ENCODE results near the gene OGDH. TPM values are rescaled to one million over a fixed set of nuclear protein-coding genes. Genes with fewer than 3 reads are reported as not detected.
"Not testable (repeated sequence)": the region's sequence is repeated elsewhere in the genome, so short reads cannot be mapped to it uniquely, and the experiment has no call there.

Gene OGDH
- total RNA-seq, 1 donor from 2014 or later: 102 TPM

DNA sequence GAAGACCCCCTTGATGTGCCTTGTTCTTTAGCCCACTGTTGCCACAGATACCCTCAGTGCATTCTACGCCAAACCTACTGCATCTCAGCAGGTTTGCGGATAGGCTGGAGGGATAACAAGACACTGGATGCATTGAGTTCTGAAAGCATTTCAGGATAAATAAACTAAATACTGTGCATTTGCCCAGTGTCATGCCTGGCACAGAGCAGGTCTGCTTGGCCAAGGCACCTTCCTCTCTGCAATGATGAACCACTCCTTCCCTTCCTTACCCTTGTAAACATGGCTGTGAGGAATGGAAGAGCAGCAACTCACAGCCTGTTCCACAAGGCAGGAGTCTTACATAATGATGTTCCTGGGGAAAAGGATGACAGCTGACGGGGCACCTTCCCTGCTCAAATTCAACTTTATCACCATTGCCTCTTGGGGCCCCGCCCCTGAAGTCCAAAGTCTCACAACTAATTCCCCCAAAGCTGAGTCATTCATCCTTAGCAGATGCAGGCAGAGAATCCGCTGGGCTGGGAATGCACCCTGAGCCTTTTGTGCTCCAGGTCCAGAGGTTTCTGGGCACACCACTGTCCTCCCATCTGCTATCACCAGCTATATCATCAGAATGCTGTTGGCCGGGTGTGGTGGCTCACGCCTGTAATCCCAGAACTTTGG is 44.3 kb upstream of the OGDH start:
- TF ChIP-seq, protein P1, sequence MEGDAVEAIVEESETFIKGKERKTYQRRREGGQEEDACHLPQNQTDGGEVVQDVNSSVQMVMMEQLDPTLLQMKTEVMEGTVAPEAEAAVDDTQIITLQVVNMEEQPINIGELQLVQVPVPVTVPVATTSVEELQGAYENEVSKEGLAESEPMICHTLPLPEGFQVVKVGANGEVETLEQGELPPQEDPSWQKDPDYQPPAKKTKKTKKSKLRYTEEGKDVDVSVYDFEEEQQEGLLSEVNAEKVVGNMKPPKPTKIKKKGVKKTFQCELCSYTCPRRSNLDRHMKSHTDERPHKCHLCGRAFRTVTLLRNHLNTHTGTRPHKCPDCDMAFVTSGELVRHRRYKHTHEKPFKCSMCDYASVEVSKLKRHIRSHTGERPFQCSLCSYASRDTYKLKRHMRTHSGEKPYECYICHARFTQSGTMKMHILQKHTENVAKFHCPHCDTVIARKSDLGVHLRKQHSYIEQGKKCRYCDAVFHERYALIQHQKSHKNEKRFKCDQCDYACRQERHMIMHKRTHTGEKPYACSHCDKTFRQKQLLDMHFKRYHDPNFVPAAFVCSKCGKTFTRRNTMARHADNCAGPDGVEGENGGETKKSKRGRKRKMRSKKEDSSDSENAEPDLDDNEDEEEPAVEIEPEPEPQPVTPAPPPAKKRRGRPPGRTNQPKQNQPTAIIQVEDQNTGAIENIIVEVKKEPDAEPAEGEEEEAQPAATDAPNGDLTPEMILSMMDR (IDR thresholded peaks at IDR 0.05; ENCODE audit: partially characterized antibody, unreplicated experiment): no peak
- H3K9me3 Mint-ChIP-seq (ENCODE audit: unreplicated experiment): peaks cover 2% of the 10 kb centered on the region
- no peak overlapping the region for H3K4me3 Mint-ChIP-seq (ENCODE audit: unreplicated experiment)
- no peak overlapping the region for H3K27ac Mint-ChIP-seq (ENCODE audit: unreplicated experiment)
- peaks cover 17% of the 10 kb centered on the region for H3K4me1 Mint-ChIP-seq (ENCODE audit: low read depth, unreplicated experiment)
- no peaks in the 10 kb centered on the region for H3K36me3 Mint-ChIP-seq (ENCODE audit: unreplicated experiment)
- DNase-seq: no peak
- peaks cover 2% of the 10 kb centered on the region for H3K27me3 Mint-ChIP-seq (ENCODE audit: unreplicated experiment)

DNA sequence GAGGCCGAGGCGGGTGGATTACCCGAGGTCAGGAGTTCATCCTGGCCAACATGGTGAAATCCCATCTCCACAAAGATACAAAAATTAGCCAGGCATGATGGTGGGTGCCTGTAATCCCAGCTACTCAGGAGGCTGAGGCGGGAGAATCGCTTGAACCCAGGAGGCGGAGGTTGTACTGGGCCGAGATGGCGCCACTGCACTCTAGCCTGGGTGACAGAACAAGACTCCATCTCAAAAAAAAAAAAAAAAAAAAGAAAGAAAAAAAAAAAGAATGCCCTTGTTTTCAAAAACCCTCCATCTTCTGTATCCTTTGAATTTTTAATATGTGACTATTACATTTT is 43.8 kb upstream of the OGDH start:
- not testable (repeated sequence) for H3K27ac Mint-ChIP-seq (ENCODE audit: unreplicated experiment); H3K4me3 Mint-ChIP-seq (ENCODE audit: unreplicated experiment); H3K27me3 Mint-ChIP-seq (ENCODE audit: unreplicated experiment); H3K36me3 Mint-ChIP-seq (ENCODE audit: unreplicated experiment); H3K9me3 Mint-ChIP-seq (ENCODE audit: unreplicated experiment); DNase-seq
- H3K4me1 Mint-ChIP-seq (ENCODE audit: low read depth, unreplicated experiment): peaks cover 15% of the 10 kb centered on the region

DNA sequence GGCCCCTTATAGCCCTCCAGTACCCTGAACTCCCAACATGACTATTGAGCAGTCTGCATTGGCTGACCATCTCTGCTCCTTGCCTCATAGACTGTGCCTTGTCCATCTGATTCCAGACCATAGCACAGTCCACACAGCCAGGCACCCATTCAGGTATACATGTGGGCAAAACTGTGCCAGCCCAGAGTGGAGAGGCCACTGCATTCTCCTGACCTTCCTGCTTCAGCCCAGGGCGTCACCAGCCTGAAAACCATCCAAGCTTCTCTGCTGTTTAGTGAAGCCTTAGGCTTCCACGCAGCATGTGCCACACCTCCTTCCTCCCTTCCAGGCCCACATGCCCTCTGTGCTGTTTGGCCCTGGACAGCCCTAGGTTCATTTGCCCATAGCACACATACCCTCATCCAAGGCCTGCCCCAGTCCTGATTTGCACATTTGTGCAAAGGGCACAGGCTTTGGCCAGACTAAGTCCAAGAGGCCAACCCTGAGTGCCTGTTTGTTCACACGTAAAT is 43.2 kb upstream of the OGDH start:
- H3K36me3 Mint-ChIP-seq (ENCODE audit: unreplicated experiment): no peaks in the 10 kb centered on the region
- TF ChIP-seq, protein P1 (IDR thresholded peaks at IDR 0.05; ENCODE audit: partially characterized antibody, unreplicated experiment): no peak
- no peak overlapping the region for H3K4me3 Mint-ChIP-seq (ENCODE audit: unreplicated experiment)
- peaks cover 2% of the 10 kb centered on the region for H3K27me3 Mint-ChIP-seq (ENCODE audit: unreplicated experiment)
- no peak overlapping the region for H3K27ac Mint-ChIP-seq (ENCODE audit: unreplicated experiment)
- peaks cover 15% of the 10 kb centered on the region for H3K4me1 Mint-ChIP-seq (ENCODE audit: low read depth, unreplicated experiment)
- peaks cover 2% of the 10 kb centered on the region for H3K9me3 Mint-ChIP-seq (ENCODE audit: unreplicated experiment)
- DNase-seq: no peak

DNA sequence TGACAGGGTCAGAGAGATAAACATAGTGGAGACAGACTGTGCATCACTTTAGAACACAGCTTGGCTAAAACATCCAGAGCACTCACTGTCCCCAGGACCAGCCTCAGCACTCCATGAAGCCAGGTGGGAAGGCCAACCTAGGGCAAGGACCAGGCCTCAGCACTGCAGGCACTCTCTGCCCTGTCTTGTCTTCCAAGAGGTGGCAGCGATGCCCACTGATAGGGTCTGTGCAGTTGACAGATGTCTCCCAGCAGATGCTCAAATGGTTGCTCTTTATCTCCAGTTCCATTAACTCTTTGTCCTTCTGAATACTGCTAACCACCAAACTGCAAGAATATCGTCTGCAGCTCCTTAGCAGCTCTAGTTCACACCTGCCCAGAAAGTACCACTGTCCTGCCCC is 41.8 kb upstream of the OGDH start:
- H3K9me3 Mint-ChIP-seq (ENCODE audit: unreplicated experiment): peaks cover 2% of the 10 kb centered on the region

DNA sequence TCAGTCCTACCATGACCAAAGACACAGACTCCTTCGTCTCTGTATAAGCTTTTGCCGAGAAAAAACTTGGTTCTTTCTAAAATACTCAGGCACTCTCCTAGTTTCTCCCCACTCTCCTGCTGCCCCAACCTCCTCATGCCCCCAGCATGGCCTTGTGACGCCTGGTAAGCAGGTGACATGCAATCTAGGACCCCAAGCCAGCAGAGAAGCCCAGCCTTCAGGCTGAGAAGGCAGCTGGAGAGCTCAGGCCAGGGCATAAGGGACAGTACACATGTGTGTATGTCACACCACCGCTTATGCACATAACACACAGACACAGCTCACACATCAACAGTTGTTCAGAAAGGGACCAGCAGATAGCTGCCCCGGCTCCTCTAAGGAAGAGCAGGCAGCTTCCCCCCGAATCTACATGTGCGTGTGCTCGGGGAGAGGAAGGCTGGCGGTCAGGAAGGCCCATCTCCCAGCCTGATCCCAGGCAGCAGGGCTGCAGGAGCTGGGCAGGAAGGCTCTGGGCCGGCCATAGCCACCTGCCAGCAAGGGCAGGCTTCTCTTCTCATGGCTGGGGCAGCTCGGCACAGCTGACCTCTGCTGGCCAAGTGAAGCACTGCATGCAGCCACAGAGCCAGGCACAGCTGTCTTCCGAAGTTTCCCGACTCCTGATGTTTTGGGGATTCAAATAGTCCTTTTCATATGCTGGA is 41.2 kb upstream of the OGDH start:
- DNase-seq: peak; percentile 85
- H3K36me3 Mint-ChIP-seq (ENCODE audit: unreplicated experiment): peaks cover 8% of the 10 kb centered on the region
- H3K27ac Mint-ChIP-seq (ENCODE audit: unreplicated experiment): peak overlapping the region; percentile 90
- peaks cover 2% of the 10 kb centered on the region for H3K27me3 Mint-ChIP-seq (ENCODE audit: unreplicated experiment)
- H3K9me3 Mint-ChIP-seq (ENCODE audit: unreplicated experiment): peaks cover 2% of the 10 kb centered on the region
- H3K4me1 Mint-ChIP-seq (ENCODE audit: low read depth, unreplicated experiment): peaks cover 15% of the 10 kb centered on the region
- TF ChIP-seq, protein P1 (IDR thresholded peaks at IDR 0.05; ENCODE audit: partially characterized antibody, unreplicated experiment): peak; percentile 99
- H3K4me3 Mint-ChIP-seq (ENCODE audit: unreplicated experiment): no peak overlapping the region

More for the DNA sequence above, 41.8 kb upstream of the OGDH start:
- no peak for DNase-seq
- H3K27ac Mint-ChIP-seq (ENCODE audit: unreplicated experiment): peak overlapping the region; percentile 90
- H3K4me1 Mint-ChIP-seq (ENCODE audit: low read depth, unreplicated experiment): peaks cover 15% of the 10 kb centered on the region
- peaks cover 4% of the 10 kb centered on the region for H3K36me3 Mint-ChIP-seq (ENCODE audit: unreplicated experiment)
- H3K4me3 Mint-ChIP-seq (ENCODE audit: unreplicated experiment): no peak overlapping the region
- TF ChIP-seq, protein P1 (IDR thresholded peaks at IDR 0.05; ENCODE audit: partially characterized antibody, unreplicated experiment): no peak
- H3K27me3 Mint-ChIP-seq (ENCODE audit: unreplicated experiment): peaks cover 2% of the 10 kb centered on the region

Measured in glutamatergic neuron (in vitro differentiated cells).